DND-41 (cell line): ENCODE measurements around the gene ARHGEF16.

Experiments
- ATAC-seq: fragments of 200-7000 bp; cut with Tn5 transposase; 3 replicates; pipeline ENCODE4 v1.9.1; 2021; ENCODE audit warnings: low read depth; ENCODE audit not compliant: insufficient read depth
- DNase-seq: peaks from one replicate; pipeline ENCODE4 v3.0.0-alpha.2; 2020
- H2AFZ ChIP-seq: 2 replicates; pipeline ENCODE4 v1.6.0; 2012; ENCODE audit warnings: low read depth, low read length
- H3K27ac ChIP-seq: 2 replicates; pipeline ENCODE4 v1.5.1; 2012; ENCODE audit warnings: low read length, inconsistent platforms
- H3K27me3 ChIP-seq: fragments of 200-600 bp; sonication (generic); 2 replicates; pipeline ENCODE4 v1.6.0; 2012; ENCODE audit warnings: low read length, mild to moderate bottlenecking, inconsistent platforms; ENCODE audit not compliant: insufficient read depth, poor library complexity
- H3K36me3 ChIP-seq: 2 replicates; pipeline ENCODE4 v1.5.1; 2012; ENCODE audit warnings: low read length, inconsistent platforms; ENCODE audit not compliant: insufficient read depth
- H3K4me1 ChIP-seq: 2 replicates; pipeline ENCODE4 v1.5.1; 2012; ENCODE audit warnings: mild to moderate bottlenecking, low read length; ENCODE audit not compliant: insufficient read depth
- H3K4me2 ChIP-seq: 2 replicates; pipeline ENCODE4 v1.6.0; 2012; ENCODE audit warnings: mild to moderate bottlenecking, moderate library complexity, low read length, inconsistent platforms; ENCODE audit not compliant: insufficient read depth
- H3K4me3 ChIP-seq, 2 experiments: fragments of 200-600 bp in 1 of 2; shearing (Covaris generic) in 1 of 2; 2 replicates each; pipeline ENCODE4 v1.5.1; 2012 to 2016; ENCODE audit warnings: inconsistent platforms in 2 of 2, low read length in 2 of 2, mild to moderate bottlenecking in 2 of 2, low read depth in 1 of 2, moderate library complexity in 1 of 2
- H3K79me2 ChIP-seq: 2 replicates; pipeline ENCODE4 v1.6.0; 2012; ENCODE audit warnings: low read length, inconsistent platforms; ENCODE audit not compliant: insufficient read depth
- H3K9ac ChIP-seq: 2 replicates; pipeline ENCODE4 v1.6.0; 2012; ENCODE audit warnings: low read depth, mild to moderate bottlenecking, inconsistent platforms, low read length, moderate library complexity
- H3K9me3 ChIP-seq: 2 replicates; pipeline ENCODE4 v1.5.1; 2012; ENCODE audit warnings: low read length, moderate library complexity, mild to moderate bottlenecking, inconsistent platforms; ENCODE audit not compliant: insufficient read depth, severe bottlenecking
- H4K20me1 ChIP-seq: 2 replicates; pipeline ENCODE4 v1.6.0; 2012; ENCODE audit warnings: low read length; ENCODE audit not compliant: insufficient read depth
- CTCF ChIP-seq: IDR thresholded peaks from 2 replicates; pipeline ENCODE4 v1.5.1; 2012; ENCODE audit warnings: borderline replicate concordance, low read length, moderate library complexity, mild to moderate bottlenecking; ENCODE audit not compliant: poor library complexity, severe bottlenecking; ENCODE audit errors: extremely low read depth
- EZH2 ChIP-seq: IDR thresholded peaks from 3 replicates; pipeline ENCODE4 v1.6.1; 2012; ENCODE audit warnings: borderline replicate concordance, low read depth, mild to moderate bottlenecking, moderate library complexity, low read length, inconsistent platforms; ENCODE audit not compliant: severe bottlenecking

The ARHGEF16 gene

GRCh38 chr1:3501856-3502640 is 47.6 kb downstream of the ARHGEF16 start:
- no peak overlapping the region for H3K4me3 ChIP-seq
- no peak overlapping the region for H3K4me2 ChIP-seq
- H3K27ac ChIP-seq = no peak overlapping the region
- ATAC-seq (peak; percentile 42; the same call in 1 of the 3 replicates), DNase-seq (peak; percentile 30)
- no peak overlapping the region for H3K9ac ChIP-seq
- H3K27me3 ChIP-seq = no peaks in the 10 kb centered on the region
- H3K4me1 ChIP-seq = no peaks in the 10 kb centered on the region
- no peaks in the 10 kb centered on the region for H3K36me3 ChIP-seq
- TF ChIP-seq EZH2 = no peak
- TF ChIP-seq CTCF = no peak
- H3K9me3 ChIP-seq = no peaks in the 10 kb centered on the region
- no peak overlapping the region for H2AFZ ChIP-seq
- no peaks in the 10 kb centered on the region for H3K79me2 ChIP-seq
- peaks cover 8% of the 10 kb centered on the region for H4K20me1 ChIP-seq

GRCh38 chr1:3502641-3503524 is 48.4 kb downstream of the ARHGEF16 start:
- no peak overlapping the region for H3K4me2 ChIP-seq
- no peak overlapping the region for H3K27ac ChIP-seq
- no peak overlapping the region for H2AFZ ChIP-seq
- no peaks in the 10 kb centered on the region for H3K36me3 ChIP-seq
- DNase-seq (no peak), ATAC-seq (no peak)
- H4K20me1 ChIP-seq = peaks cover 8% of the 10 kb centered on the region
- no peak overlapping the region for H3K9ac ChIP-seq
- TF ChIP-seq EZH2 (no peak), CTCF (no peak)
- no peaks in the 10 kb centered on the region for H3K4me1 ChIP-seq
- no peak overlapping the region for H3K4me3 ChIP-seq
- no peaks in the 10 kb centered on the region for H3K27me3 ChIP-seq
- no peaks in the 10 kb centered on the region for H3K79me2 ChIP-seq
- H3K9me3 ChIP-seq = no peaks in the 10 kb centered on the region

GRCh38 chr1:3503525-3503886 is 49.0 kb downstream of the ARHGEF16 start:
- Histone ChIP-seq H3K4me3 (no peak overlapping the region), H3K9ac (no peak overlapping the region), H3K36me3 (no peaks in the 10 kb centered on the region), H2AFZ (no peak overlapping the region), H3K27ac (no peak overlapping the region), H3K4me2 (no peak overlapping the region), H3K79me2 (no peaks in the 10 kb centered on the region), H3K27me3 (no peaks in the 10 kb centered on the region), H3K4me1 (no peaks in the 10 kb centered on the region), H4K20me1 (peaks cover 8% of the 10 kb centered on the region), H3K9me3 (no peaks in the 10 kb centered on the region)
- no peak for TF ChIP-seq CTCF
- no peak for TF ChIP-seq EZH2
- no peak for DNase-seq
- ATAC-seq = no peak
